Measurements from ENCODE around the gene SAE1.

SAE1 gene

GRCh38 chr19:47221080-47221841 is 90.6 kb downstream of the SAE1 start:
- DNase-seq (ENCODE audit: low spot score) = no peak

- DNase-seq (ENCODE audit: low spot score) = no peak
Observed at GRCh38 chr19:47221890-47222289, 91.3 kb downstream of the SAE1 start.

GRCh38 chr19:47225746-47226425 is 95.3 kb downstream of the SAE1 start:
- DNase-seq (ENCODE audit: low spot score) = peak; percentile 95

GRCh38 chr19:47226426-47227351 is 96.1 kb downstream of the SAE1 start:
- peak; percentile 87 for DNase-seq (ENCODE audit: low spot score)

DNA sequence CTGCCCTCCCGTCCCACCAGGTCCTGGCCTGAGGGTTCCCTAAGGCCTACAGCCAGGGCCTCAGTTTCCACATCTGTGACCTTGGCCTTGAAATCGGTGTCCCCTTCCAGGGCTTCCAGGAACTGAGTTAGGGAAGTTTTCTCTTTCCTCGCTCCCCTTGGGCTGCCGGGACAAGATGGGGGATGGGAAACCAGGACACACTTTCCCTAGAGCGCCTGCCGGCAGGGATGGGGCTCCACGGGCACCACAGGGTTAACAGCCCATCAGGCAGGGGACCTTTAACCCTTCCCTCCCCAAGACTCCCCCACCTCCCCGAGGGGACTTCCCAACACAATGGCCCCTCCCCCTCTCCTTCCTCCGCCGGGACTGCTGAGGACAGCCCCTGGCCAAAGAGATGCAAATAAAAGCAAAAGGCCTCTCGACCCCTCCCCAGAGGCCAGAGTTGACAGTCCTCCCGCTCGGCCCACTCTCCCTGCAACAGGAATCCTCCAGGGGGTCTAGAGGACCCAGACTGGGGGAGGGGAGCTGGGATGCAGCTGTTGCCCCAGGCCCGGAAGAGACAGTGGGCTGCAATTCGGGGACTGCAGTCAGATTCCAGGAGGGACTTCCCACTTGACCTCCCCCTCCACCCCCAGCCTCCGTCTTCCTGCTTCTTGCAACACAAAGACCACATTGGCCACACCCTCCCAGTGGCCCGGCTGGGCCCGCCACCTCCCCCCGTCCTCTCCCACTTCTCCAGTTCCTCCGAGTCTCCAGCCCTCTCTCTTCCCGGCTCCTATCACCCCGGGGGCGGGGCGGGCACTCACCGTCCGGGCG is 96.9 kb downstream of the SAE1 start:
- DNase-seq (ENCODE audit: low spot score) = peak; percentile 93

DNA sequence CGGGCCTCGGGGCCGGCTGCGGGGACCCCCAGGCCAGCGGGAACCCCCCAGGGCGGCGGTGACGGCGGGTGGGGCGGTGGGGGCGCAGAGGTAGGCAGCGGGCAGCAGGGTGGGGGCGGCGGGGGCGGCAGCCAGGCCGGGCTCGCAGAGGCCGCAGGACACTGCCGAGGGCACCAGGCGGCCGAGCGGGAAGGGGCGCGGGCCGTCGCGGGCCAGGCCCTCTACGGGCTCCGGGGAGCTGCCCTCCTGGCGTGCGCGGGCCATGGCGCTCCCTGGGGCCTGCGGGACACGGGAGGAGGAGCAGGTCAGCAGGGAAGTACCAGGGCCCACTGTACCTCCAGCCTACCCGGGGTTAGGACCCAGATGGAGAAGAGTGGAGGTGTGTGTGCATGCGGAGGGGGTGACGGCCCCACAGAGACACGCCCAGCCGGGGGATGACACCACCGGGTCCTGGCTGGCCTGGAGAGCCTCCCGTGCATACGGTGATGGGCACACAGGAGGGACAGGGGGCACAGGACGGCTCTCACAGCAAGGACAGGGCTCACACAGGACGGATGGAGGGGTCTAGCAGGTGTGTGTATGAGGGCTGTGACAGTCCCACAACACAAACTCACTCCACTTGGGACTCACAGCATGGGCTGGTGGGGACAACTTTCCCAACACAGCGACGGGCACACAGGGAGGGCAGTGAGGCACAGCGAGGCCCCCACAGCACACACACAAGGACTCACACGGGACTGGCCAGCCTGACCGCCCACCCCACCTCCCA is 97.7 kb downstream of the SAE1 start:
- peak; percentile 70 for DNase-seq (ENCODE audit: low spot score)

DNA sequence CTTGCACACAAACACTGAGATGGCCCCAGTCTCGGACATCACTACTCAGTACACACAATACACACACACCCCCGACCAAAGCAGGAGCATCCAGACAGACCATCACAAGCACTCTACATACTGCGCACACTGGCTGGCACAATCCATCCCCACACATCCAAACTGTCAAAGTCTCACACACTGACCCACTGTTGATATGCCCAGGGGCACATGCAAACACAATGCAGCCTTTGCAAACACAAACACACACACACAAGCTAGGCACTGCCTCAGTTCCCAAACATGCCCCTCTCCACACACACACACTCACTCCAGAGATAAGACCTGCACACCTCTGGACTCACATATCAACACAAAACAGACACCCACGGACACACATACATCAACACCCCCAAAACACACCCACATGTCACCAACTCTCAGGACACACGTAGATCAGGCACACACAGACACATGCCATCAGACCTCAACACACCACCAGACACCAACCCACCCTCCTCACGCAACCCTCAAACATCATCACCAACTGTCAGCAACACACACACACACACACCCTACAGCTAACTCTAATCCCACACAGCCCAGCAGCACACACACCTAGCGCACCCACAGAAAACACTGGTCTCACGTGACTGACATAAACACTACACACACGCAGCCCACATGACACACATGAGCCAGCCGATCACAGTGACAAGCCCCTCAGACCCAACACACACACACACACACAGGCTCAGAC is 98.5 kb downstream of the SAE1 start:
- DNase-seq (ENCODE audit: low spot score) = no peak

DNA sequence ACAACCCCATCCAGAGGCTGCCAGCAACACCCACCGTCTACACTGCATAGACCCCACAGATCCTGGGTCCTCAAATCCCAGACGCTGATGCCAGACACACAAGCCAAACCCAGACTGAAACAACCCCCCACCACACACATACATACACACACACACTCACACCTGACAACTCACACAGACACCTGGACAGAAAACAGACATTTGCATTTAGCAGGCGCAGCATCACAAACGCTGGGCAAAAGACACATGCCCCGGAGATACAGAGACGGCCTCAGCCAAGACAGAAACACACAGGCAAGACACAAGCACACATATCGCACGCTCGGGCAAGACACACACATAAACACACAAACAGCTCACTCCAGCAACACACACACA is 99.0 kb downstream of the SAE1 start:
- no peak for DNase-seq (ENCODE audit: low spot score)

GRCh38 chr19:47230054-47230920 is 99.7 kb downstream of the SAE1 start:
- peak; percentile 73 for DNase-seq (ENCODE audit: low spot score)

DNA sequence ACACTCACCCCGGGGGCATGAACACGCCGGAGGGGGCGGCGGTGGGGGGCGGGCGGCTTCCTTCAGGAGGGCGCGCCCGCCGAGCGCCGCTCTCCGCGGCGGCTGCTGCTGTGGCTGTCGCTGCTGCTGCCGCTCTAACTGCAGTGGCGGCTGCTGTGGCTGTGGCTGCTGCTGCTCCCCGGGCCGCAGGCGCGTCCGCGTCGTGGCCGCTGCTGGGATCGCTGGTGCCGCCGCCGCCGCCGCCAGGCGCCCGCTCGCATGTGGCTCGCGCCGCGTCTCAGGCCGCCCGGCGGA is 100.2 kb downstream of the SAE1 start, which contains the start of gene BBC3:
Gene BBC3 (minus strand): TSS at position 279 of the 294 bp plus-strand sequence. CDS start 2,768 bp downstream, outside the sequence.
- no peak for DNase-seq (ENCODE audit: low spot score)

- DNase-seq (ENCODE audit: low spot score) = peak; percentile 73
Observed at GRCh38 chr19:47231215-47232054, 100.8 kb downstream of the SAE1 start.

GRCh38 chr19:47232422-47233211 is 102.0 kb downstream of the SAE1 start:
- no peak for DNase-seq (ENCODE audit: low spot score)

DNA sequence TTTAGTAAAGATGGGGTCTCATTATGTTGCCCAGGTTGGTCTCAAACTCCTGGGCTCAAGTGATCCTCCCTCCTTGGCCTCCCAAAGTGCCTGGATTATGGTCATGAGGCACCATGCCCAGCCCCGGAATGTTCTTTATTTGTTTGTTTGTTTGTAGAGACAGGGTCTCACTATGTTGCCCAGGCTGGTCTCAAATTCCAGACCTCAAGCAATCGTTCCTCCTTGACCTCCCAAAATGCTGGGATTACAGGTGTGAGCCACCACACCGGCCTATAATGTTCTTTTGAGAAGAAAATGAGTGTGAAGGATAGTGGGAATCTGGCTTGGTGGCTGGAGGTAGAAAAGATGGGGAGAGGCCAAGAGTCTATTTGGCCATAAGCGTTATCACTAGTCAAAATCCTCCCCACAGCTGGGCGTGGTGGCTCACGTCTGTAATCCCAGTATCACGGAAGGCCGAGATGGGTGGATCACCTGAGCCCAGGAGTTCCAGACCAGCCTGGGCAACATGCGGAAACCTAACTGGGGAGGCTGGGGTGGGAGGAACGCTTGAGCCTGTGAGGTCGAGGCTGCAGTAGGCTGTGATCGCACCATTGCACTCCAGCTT is 105.5 kb downstream of the SAE1 start:
- DNase-seq (ENCODE audit: low spot score) = no peak

- DNase-seq (ENCODE audit: low spot score) = no peak
Observed at GRCh38 chr19:47239152-47239551, 108.5 kb downstream of the SAE1 start.

DNA sequence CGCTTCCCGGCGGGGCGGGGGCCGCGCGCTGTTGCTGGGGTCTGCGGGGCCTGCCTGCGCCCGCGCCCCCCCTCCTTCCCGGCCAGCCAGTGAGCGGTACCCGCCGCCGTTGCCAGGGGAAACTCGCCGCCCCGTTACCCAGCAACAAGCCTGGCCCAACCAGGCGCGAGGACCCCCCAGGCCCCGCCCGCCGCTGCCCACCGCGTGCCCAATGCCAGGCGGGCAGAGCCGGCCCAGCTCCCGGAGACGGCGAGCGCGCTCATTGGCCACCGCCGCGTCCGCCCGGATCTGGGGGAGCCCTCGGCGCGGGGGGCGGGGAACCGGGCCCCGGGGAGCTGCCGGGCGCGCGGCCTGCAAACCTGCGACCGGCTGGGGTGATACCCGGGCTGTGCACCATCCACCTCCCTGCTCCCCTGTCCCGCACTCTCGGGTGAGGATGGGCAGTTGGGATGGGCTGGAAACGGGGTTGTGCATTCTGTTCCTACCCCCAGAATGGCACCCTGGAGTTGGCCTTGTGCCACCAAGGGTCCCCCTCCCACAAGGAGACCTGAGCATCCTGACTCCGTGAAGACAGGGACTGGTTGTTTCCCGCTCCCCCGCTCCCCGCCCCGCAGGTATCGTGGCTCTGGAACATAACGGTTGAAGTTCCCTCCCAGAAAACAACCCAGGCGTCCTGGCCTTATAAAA is 109.1 kb downstream of the SAE1 start:
- no peak for DNase-seq (ENCODE audit: low spot score)

DNA sequence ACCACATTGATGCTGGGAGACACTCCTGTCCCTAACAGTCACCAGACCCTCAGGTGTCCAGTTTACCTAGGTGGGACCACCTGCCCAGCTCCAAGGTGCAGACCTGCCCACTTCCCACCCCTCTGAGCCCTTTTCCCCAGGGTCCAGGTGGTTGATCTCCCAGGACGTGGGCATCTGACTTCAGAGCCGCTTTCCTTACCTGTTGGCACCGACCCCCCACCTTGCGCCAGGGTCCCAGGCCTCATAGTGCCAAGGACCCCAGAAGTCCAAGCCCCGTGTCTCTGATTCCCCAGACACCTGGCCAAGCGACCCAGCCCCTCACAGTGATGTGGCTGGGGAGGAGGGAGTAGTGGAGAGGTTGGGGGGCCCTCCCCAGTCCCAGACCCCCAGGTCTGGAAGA is 109.9 kb downstream of the SAE1 start:
- no peak for DNase-seq (ENCODE audit: low spot score)
